ENCODE data around the gene CNGB1. TPM values are rescaled to one million over a fixed set of nuclear protein-coding genes. Genes with fewer than 3 reads are reported as not detected.

Gene CNGB1
- total RNA-seq = under 1 TPM in 1 of 2 donors, not detected in 1; 0.23 TPM
- under 1 TPM; 0.03 to 0.20 (median 0.11) TPM for polyA plus RNA-seq (ENCODE audit: insufficient read length in 6 of 6)
- long read RNA-seq, donor 1, partial matches to known transcripts = 7 of 7 reads
- long read RNA-seq, donor 1, other reads (novel, unspliced or antisense) = 0 of 7 reads
- long read RNA-seq, donor 2, partial matches to known transcripts = 6 of 6 reads
- long read RNA-seq, donor 2, other reads (novel, unspliced or antisense) = 0 of 6 reads
- long read RNA-seq, donor 3 = 0 reads
- long read RNA-seq, donor 4 = 0 reads
- long read RNA-seq, donor 5 = 0 reads
- long read RNA-seq, donor 6, partial matches to known transcripts = 0 of 8 reads
- long read RNA-seq, donor 6, other reads (novel, unspliced or antisense) = 8 of 8 reads
- long read RNA-seq, donor 7, partial matches to known transcripts = 11 of 18 reads
- long read RNA-seq, donor 7, other reads (novel, unspliced or antisense) = 7 of 18 reads
- long read RNA-seq, donor 8 = 0 reads
- long read RNA-seq, donor 9 = 0 reads
- long read RNA-seq, donor 10 = 0 reads
- long read RNA-seq, donor 11 = 0 reads
- long read RNA-seq, donor 12, partial matches to known transcripts = 0 of 12 reads
- long read RNA-seq, donor 12, other reads (novel, unspliced or antisense) = 12 of 12 reads

DNA sequence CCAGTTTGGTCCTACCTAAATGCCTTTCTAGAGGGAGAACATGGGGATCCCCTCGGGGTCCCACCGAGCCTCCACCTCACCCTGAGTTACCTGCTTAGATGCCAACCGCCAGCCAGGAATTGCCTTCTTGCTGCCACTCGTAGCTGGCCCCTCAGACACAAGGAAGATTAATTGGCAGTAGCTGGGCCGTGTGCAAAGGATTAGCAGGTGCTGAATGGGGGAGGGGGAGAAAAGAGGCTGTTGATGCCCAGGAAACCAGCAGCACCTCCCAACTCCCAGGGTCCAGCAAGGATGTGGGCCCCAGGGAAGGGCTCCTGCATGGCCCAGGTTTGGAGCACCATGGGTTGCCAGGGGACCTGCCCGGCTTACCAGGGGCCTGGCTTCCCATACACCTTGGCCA, at the start of gene CNGB1:
Gene CNGB1 (minus strand): TSS at position 159 of the 400 bp plus-strand sequence. CDS start 3,842 bp downstream, outside the sequence.
- Histone ChIP-seq H3K27ac (no peak within 1 kb of the TSS), H3K27me3 (no peaks in the 10 kb centered on the region), H3K9me3 (no peaks in the 10 kb centered on the region), H3K36me3 (no peaks in the 10 kb centered on the region), H3K4me1 (no peaks in the 10 kb centered on the region), H3K4me3 (no peak within 1 kb of the TSS)
- TF ChIP-seq, protein P1, sequence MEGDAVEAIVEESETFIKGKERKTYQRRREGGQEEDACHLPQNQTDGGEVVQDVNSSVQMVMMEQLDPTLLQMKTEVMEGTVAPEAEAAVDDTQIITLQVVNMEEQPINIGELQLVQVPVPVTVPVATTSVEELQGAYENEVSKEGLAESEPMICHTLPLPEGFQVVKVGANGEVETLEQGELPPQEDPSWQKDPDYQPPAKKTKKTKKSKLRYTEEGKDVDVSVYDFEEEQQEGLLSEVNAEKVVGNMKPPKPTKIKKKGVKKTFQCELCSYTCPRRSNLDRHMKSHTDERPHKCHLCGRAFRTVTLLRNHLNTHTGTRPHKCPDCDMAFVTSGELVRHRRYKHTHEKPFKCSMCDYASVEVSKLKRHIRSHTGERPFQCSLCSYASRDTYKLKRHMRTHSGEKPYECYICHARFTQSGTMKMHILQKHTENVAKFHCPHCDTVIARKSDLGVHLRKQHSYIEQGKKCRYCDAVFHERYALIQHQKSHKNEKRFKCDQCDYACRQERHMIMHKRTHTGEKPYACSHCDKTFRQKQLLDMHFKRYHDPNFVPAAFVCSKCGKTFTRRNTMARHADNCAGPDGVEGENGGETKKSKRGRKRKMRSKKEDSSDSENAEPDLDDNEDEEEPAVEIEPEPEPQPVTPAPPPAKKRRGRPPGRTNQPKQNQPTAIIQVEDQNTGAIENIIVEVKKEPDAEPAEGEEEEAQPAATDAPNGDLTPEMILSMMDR (IDR thresholded peaks at IDR 0.05) = no peak
- DNase-seq (peak in 1 of 4 donors; percentile 12), ATAC-seq (no peak)
- intact Hi-C loops (cut with DNase I) = no loop called here

DNA sequence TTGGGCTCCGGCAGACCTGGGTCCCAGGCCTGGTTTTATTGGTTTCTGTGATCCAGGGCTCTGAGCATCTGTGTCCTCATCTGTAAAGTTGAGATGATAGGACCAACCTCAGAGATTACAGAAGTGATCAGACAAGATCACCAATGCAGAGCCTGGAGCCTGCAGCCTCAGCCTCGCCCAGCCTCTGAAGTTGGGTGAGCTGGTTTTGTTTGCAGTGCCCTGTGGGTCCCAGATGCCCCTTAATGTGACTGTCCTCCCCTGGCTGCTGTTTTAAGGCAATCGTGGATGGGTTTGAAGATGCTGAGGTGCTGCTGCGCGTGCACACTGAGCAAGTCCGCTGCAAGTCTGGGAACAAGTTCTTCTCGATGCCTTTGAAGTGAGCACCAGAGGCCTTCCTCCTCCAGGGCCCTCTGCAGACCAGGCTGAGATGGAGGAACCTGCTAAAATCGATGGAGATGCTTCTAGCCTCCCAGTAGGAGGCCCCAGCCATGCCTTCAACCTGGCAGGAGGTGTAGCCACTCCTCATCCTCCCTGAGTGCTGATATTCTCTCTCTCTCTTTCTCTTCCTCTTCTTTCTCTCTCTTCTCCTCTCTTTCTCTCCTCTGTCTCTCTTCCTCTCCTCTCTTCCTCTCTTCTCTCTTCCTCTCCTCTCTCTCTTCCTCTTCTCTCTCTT, 49.1 kb upstream of the CNGB1 start:
- DNase-seq (peak in 1 of 4 donors; percentile 12), ATAC-seq (no peak)
- peaks cover 16 to 44% of the 10 kb centered on the region in 2 donors for H3K4me1 ChIP-seq
- peaks cover 0 to 10% of the 10 kb centered on the region in 2 donors for H3K27me3 ChIP-seq
- H3K9me3 ChIP-seq = no peaks in the 10 kb centered on the region
- no peak overlapping the region for H3K4me3 ChIP-seq
- TF ChIP-seq, protein P1 (IDR thresholded peaks at IDR 0.05) = no peak
- peaks cover 0 to 45% of the 10 kb centered on the region in 2 donors for H3K36me3 ChIP-seq
- intact Hi-C loops (cut with DNase I) = loop anchor here (5.0 to 10.0 kb wide), 3 partner anchors 102 to 177 kb away; partner anchors contain the start of genes CFAP20 (in 1 of the 2) and CSNK2A2 (in 1 of the 2)
- no peak overlapping the region for H3K27ac ChIP-seq

DNA sequence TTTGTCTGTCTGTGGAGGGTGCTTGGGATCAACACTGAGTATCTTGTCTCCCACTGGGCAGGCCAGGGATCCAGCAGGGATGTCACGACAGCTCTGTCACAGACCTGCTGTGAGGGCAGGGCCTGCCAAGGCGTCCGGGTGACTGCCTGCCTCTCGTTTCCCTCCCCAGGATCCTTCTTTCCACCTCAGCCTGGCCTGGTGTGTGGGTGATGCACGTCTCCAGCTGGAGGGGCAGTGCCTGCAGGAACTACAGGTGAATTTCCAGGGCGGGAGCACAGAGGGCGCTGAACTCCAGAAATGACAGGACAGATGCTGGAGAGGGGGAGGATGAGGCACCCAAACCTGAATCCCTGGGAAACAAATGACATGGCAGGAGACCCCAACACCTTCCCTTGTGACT, 47.9 kb upstream of the CNGB1 start:
- H3K27ac ChIP-seq = no peak overlapping the region
- DNase-seq (peak in 1 of 4 donors; percentile 54), ATAC-seq (no peak)
- TF ChIP-seq, protein P1 (IDR thresholded peaks at IDR 0.05) = no peak
- H3K4me1 ChIP-seq = peaks cover 11 to 32% of the 10 kb centered on the region in 2 donors
- no peaks in the 10 kb centered on the region for H3K27me3 ChIP-seq
- intact Hi-C loops (cut with DNase I) = no loop called here
- H3K36me3 ChIP-seq = peaks cover 0 to 57% of the 10 kb centered on the region in 2 donors
- no peaks in the 10 kb centered on the region for H3K9me3 ChIP-seq
- H3K4me3 ChIP-seq = no peak overlapping the region

DNA sequence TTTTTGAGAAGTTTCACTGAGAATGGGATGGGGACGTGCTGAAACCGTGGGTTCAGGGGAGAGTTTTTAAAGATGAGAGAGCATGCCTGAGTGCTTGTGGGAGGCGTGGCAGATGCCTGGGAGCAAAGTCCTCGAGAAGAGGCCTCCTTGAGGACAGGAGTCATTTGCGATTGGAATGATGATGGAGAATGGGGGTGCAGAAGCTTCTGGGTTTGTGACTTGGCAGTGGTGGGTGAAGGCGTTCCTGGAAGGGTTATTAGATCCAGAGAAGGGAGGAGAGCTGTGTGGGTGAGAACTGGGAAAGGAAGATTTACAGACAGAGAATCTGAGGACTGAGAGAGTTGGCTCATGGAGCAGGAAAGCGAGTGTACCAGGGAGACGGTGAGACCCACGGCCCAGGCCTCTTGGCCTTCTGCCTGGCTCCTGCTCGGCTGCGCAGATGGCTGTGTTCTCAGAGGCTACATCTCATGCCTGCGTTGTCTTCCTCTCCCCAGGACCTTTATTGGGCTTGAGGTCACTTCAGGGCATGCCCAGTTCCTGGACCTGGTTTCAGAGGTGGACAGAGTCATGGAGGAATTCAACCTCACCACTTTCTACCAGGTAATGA, 46.0 kb upstream of the CNGB1 start:
- H3K9me3 ChIP-seq = no peaks in the 10 kb centered on the region
- peaks cover 0 to 14% of the 10 kb centered on the region in 2 donors for H3K4me1 ChIP-seq
- no peak overlapping the region for H3K27ac ChIP-seq
- no peak overlapping the region for H3K4me3 ChIP-seq
- TF ChIP-seq, protein P1 (IDR thresholded peaks at IDR 0.05) = no peak
- DNase-seq = peak in 1 of 4 donors; percentile 22
- no peak for ATAC-seq
- no peaks in the 10 kb centered on the region for H3K27me3 ChIP-seq
- intact Hi-C loops (cut with DNase I) = no loop called here
- H3K36me3 ChIP-seq = peaks cover 0 to 75% of the 10 kb centered on the region in 2 donors

All from left lung (tissue), 14 donors.